HG02943 (cell line): ENCODE data around the gene SRGAP3.

Experiments
- ATAC-seq: cut with Tn5 transposase; IDR thresholded peaks from one replicate; pipeline ENCODE4 v1.9.1; 2021; ENCODE audit warnings: mild to moderate bottlenecking, low read depth, moderate library complexity; ENCODE audit not compliant: unreplicated experiment

The SRGAP3 gene

DNA sequence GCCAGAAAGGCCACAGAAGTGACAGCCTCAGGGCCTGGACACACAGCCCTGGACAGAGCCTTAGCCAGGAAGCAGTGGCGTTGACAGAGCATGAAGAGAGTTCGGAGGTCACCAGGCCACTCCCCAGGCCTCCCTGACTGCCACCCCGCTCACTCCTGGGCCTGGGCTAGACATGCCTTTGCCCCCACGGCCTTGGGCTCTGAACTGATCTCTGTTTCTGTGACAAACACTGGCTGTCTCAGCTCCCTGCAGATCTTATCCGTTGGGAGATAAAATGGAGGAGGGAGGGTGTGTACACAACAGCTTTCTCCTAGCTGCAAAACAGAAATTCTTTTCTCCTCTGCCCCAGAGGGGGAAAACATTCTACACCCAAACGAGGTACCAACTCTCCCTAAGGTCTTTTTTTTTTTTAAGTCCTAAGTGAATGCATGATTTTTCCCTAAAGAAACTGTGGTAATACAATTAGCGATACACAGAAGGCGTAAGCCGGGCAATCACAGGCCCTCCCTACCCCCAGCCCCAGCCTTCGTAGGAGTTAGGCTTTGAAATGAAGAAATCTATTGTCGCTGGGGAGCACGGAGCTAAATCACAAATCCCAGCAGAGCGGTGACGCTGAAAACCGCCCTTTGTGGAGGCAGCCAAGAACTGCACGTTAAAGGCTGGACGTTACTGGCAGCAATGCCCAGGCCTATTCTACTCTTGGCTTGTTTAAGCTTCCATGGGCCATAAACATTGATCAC lies 45.0 kb downstream of the SRGAP3 start:
- ATAC-seq, result no peak

- ATAC-seq, result no peak
Observed at GRCh38 chr3:9203317-9203716, 46.1 kb downstream of the SRGAP3 start.

- ATAC-seq, result no peak
Observed at GRCh38 chr3:9202546-9202945, 46.9 kb downstream of the SRGAP3 start.

- no peak for ATAC-seq
Observed at GRCh38 chr3:9201955-9202354, 47.5 kb downstream of the SRGAP3 start.

GRCh38 chr3:9201266-9201665 lies 48.2 kb downstream of the SRGAP3 start:
- no peak for ATAC-seq

- no peak for ATAC-seq
Observed at GRCh38 chr3:9199775-9200174, 49.7 kb downstream of the SRGAP3 start.

DNA sequence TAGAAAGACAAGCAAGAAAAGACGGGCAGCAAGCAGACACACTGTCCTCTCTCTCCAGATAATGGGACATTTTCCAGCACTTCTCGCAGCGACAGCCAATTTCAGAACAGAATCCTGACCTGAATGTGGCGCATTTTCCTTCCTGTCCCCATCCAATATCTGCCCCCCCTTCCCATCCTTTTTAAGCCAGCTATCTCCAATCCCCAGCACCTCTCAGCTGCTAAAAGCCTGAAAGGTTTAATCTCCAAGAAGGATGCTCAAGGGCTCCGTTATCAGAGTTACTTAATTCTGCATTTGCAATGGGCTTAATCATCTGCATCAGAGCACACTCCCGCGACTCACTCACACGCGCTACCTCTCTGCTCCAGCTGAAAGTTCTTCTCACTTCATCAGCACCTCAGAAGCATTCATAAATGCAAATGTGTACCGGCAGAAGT lies 50.5 kb downstream of the SRGAP3 start:
- no peak for ATAC-seq

DNA sequence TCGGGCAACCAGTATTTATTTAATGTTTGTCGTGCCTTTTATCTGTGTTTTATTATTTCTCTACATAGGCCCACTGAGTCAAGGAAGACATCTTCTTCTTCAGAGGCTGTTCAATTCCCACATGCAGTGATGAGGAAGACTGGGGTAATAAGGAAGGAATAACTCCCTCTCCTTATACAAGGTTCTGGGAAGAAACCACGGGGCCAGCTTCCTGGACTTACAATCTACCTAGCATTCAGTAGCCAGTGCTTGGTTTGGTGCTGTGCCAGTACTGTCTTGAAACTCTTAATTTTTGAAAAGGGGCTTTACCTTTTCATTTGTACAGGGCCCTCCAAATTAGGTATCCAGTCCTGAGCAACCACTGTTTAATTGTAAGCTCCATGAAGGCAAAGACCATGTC lies 51.2 kb downstream of the SRGAP3 start:
- no peak for ATAC-seq

DNA sequence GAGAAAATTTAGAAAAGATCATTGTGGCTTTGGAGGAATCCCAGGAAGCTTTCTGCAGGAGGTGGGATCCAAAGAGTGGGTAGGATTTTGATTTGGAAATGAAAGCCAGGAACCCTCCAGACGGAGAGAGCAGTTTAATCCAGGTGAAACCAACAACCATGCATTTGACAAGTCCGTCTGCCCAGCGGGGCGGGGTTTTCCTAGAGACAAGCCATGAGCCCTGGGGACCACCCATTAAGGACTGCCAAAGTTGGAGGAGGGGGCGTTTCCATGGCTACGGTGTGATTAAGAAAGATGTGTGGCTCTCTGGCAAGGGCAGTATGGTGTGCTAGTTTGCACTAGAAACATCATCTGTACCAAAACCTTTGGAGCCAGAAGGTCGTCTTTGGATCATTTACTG lies 53.4 kb downstream of the SRGAP3 start:
- ATAC-seq, result no peak

DNA sequence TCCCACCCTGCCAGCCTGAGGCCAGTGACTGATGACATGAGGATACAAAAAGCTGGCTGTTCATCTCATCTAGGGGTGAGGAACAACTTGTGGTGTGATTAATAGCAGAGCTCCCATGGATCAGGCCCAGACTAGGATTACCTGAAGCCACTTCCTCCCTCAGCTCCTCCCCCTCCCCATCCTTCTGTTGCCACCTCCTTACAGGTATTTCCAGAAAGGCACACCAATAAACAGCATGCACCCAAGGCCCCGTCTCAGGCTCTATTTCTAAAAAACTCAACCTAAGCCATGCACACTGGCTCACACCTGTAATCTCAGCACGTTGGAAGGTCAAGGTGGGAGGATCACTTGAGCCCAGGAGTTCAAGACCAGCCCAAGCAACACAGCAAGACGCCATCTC lies 54.1 kb downstream of the SRGAP3 start:
- ATAC-seq, result no peak

- ATAC-seq, result no peak
Observed at GRCh38 chr3:9194509-9195184, 54.8 kb downstream of the SRGAP3 start.

GRCh38 chr3:9193633-9194195 lies 55.7 kb downstream of the SRGAP3 start:
- no peak for ATAC-seq

- ATAC-seq, result no peak
Observed at GRCh38 chr3:9193211-9193610, 56.2 kb downstream of the SRGAP3 start.

- no peak for ATAC-seq
Observed at GRCh38 chr3:9192248-9193025, 57.0 kb downstream of the SRGAP3 start.

DNA sequence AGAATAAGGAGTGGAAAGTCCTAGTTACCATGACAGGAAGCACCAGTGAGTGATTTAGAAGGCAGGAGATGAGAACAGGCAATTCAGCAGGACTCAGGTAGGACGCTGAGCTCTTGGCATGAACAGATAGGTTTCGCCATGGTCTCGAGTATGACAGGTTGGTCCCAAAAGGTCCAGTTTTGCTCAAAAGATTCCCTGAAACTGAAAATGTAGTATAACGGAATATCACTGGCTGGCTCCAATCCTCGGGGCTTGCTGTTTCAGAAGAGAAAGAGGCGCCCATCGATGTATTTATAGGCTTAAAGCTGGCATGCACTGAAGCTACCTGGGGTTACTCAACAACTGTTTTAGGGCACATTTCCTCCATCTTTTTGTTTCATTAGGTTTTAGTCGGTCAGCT lies 59.2 kb downstream of the SRGAP3 start:
- no peak for ATAC-seq

DNA sequence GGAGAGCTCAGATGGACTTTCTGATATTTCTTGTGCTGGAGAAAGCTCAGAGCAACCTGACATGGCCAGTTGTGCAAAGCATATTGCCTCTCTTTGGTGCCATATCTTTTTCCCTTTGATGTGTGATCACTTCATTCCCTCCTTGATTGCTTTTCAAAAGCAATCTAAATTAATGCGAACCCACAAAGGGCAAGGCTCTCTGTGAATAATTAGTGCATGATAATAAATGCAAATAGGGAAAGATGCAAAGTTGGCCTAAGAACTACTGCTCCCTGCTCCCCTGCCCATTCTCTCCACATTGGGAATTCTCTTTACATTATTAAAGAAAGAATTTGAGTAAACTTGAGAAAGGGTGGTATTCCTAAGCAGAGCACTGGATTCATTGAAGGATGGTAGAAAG lies 60.9 kb downstream of the SRGAP3 start:
- no peak for ATAC-seq

GRCh38 chr3:9185701-9186100 lies 63.7 kb downstream of the SRGAP3 start:
- no peak for ATAC-seq

DNA sequence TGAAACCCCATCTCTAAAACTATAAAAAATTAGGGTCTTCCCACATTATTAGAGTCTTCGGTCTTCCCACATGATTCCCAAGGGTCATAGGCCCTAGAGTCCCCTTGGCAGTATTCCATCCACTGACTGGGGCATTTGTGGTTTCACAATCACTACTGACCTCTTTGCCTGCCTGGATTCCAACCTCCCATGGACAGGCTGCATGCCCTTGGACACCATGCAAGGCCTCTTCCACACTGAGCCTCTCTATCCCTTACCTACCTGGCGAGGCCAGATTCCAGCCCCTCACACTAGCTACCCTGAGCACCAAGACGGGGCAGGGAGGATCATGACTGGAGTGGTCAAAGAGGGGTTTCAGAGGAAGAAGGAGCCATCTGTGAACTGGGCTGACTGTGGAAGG lies 64.4 kb downstream of the SRGAP3 start:
- ATAC-seq, result no peak

DNA sequence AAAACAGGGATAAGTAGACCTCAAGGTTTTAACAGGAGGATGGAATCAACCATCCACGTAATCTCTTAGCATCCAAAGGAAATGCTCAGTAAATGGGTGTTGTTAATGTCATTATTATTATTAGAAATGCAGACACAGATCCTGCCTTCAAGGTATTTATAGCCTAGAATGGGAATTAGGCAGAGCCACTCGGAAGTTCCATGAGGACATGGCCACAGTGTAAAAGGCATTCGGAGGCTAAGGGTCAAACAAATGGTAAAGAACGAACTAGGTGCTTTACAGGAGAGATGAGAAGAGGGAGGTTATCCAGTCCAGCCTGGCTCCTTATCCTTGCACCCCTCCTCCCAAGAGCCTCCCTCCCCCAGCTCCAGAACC lies 65.0 kb downstream of the SRGAP3 start:
- no peak for ATAC-seq

- no peak for ATAC-seq
Observed at GRCh38 chr3:9183811-9184460, 65.5 kb downstream of the SRGAP3 start.

DNA sequence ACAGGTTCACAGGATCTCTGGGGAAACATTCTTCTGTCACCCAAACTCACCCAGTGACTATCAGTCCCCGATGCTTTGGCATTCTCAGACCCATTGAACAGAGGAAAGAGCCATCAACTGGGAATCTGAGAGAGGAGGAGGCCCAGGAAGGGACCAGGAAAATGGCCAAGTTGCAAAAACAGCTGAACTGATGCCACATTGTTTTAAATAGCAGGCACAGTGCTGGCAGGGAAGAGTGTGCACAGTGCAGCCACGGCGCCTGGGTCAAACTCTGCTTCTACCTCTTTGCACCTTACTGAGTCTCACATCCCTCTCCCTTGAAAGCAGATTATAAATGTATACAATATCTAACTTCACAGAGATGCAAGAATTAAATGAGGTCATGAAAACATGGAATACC lies 66.4 kb downstream of the SRGAP3 start:
- ATAC-seq, result no peak
